ENCODE results near the gene OPN1MW3.

DNA sequence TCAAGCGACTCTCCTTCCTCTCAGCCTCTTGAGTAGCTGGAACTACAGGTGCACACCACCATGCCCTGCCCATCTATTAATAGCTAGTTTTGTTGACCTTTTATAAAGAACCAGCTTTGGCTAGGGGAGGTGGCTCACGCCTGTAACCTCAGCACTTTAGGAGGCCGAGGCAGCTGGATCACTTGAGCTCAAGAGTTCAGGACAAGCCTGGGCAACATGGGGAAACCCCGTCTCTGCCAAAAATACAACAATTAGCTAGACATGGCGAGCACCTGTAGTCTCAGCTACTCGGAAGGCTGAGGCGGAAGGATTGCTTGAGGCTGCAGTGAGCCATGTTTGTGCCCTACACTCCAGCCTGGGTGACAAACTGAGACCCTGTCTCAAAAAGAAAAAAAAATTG lies 40.9 kb downstream of the OPN1MW3 start:
- TF ChIP-seq, protein P1, sequence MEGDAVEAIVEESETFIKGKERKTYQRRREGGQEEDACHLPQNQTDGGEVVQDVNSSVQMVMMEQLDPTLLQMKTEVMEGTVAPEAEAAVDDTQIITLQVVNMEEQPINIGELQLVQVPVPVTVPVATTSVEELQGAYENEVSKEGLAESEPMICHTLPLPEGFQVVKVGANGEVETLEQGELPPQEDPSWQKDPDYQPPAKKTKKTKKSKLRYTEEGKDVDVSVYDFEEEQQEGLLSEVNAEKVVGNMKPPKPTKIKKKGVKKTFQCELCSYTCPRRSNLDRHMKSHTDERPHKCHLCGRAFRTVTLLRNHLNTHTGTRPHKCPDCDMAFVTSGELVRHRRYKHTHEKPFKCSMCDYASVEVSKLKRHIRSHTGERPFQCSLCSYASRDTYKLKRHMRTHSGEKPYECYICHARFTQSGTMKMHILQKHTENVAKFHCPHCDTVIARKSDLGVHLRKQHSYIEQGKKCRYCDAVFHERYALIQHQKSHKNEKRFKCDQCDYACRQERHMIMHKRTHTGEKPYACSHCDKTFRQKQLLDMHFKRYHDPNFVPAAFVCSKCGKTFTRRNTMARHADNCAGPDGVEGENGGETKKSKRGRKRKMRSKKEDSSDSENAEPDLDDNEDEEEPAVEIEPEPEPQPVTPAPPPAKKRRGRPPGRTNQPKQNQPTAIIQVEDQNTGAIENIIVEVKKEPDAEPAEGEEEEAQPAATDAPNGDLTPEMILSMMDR (IDR thresholded peaks at IDR 0.05): no peak
- no peak for TF ChIP-seq POLR2A (IDR thresholded peaks at IDR 0.05)

Measured in heart left ventricle (tissue), 13 donors.